ENCODE measurements around the gene RGS6. TPM values are rescaled to one million over a fixed set of nuclear protein-coding genes. Genes with fewer than 3 reads are reported as not detected.

RGS6 gene
- total and polyA plus RNA-seq, 4 donors: 0.21 to 5.4 (median 0.45) TPM

GRCh38 chr14:72256055-72256454, 323.8 kb downstream of the RGS6 start:
- DNase-seq (no peak), ATAC-seq (ENCODE audit: insufficient read depth, low FRiP score) (no peak)
- Histone ChIP-seq H3K4me1 (ENCODE audit: control insufficient read depth in 5 of 5, insufficient read depth in 5 of 5, low read length in 5 of 5) (peaks cover 0 to 2% (median 0%) of the 10 kb centered on the region in 5 donors), H3K9ac (ENCODE audit: insufficient read depth in 1 of 2, low read length in 2 of 2) (no peak overlapping the region), H3K27ac (ENCODE audit: low read depth in 1 of 2, low read length in 1 of 2) (no peak overlapping the region), H3K4me3 (no peak overlapping the region), H3K27me3 (ENCODE audit: control insufficient read depth in 3 of 3, insufficient read depth in 3 of 3, low read length in 2 of 3) (no peaks in the 10 kb centered on the region), H3K36me3 (ENCODE audit: control insufficient read depth in 4 of 4, insufficient read depth in 4 of 4, low read length in 4 of 4) (no peaks in the 10 kb centered on the region), H3K9me3 (ENCODE audit: control insufficient read depth in 4 of 4, insufficient read depth in 3 of 4, low read length in 3 of 4) (peaks cover 0 to 4% (median 2%) of the 10 kb centered on the region in 4 donors)
- 61 to 90% methylated on average over 1 of the region's 1 CpG for WGBS, 2 donors
- TF ChIP-seq CTCF (IDR thresholded peaks at IDR 0.05; ENCODE audit: control extremely low read depth, extremely low read depth): no peak

GRCh38 chr14:72261068-72261467, 328.8 kb downstream of the RGS6 start:
- ATAC-seq (ENCODE audit: insufficient read depth, low FRiP score) (no peak), DNase-seq (no peak)
- Histone ChIP-seq H3K36me3 (ENCODE audit: control insufficient read depth in 4 of 4, insufficient read depth in 4 of 4, low read length in 4 of 4) (no peaks in the 10 kb centered on the region), H3K9me3 (ENCODE audit: control insufficient read depth in 4 of 4, insufficient read depth in 3 of 4, low read length in 3 of 4) (peaks cover 0 to 6% (median under 1%) of the 10 kb centered on the region in 4 donors), H3K27ac (ENCODE audit: low read depth in 1 of 2, low read length in 1 of 2) (no peak overlapping the region), H3K9ac (ENCODE audit: insufficient read depth in 1 of 2, low read length in 2 of 2) (no peak overlapping the region), H3K4me3 (no peak overlapping the region), H3K4me1 (ENCODE audit: control insufficient read depth in 5 of 5, insufficient read depth in 5 of 5, low read length in 5 of 5) (no peaks in the 10 kb centered on the region), H3K27me3 (ENCODE audit: control insufficient read depth in 3 of 3, insufficient read depth in 3 of 3, low read length in 2 of 3) (no peaks in the 10 kb centered on the region)
- WGBS, 2 donors: 84% methylated on average over 4 of the region's 4 CpGs
- TF ChIP-seq CTCF (IDR thresholded peaks at IDR 0.05; ENCODE audit: control extremely low read depth, extremely low read depth): no peak

GRCh38 chr14:72262771-72263170, 330.5 kb downstream of the RGS6 start:
- DNase-seq (no peak), ATAC-seq (ENCODE audit: insufficient read depth, low FRiP score) (no peak)
- Histone ChIP-seq H3K9ac (ENCODE audit: insufficient read depth in 1 of 2, low read length in 2 of 2) (no peak overlapping the region), H3K9me3 (ENCODE audit: control insufficient read depth in 4 of 4, insufficient read depth in 3 of 4, low read length in 3 of 4) (peaks cover 0 to 6% (median 0%) of the 10 kb centered on the region in 4 donors), H3K4me3 (no peak overlapping the region), H3K27me3 (ENCODE audit: control insufficient read depth in 3 of 3, insufficient read depth in 3 of 3, low read length in 2 of 3) (no peaks in the 10 kb centered on the region), H3K4me1 (ENCODE audit: control insufficient read depth in 5 of 5, insufficient read depth in 5 of 5, low read length in 5 of 5) (no peaks in the 10 kb centered on the region), H3K27ac (ENCODE audit: low read depth in 1 of 2, low read length in 1 of 2) (no peak overlapping the region), H3K36me3 (ENCODE audit: control insufficient read depth in 4 of 4, insufficient read depth in 4 of 4, low read length in 4 of 4) (no peaks in the 10 kb centered on the region)
- TF ChIP-seq CTCF (IDR thresholded peaks at IDR 0.05; ENCODE audit: control extremely low read depth, extremely low read depth): no peak
- 83 to 92% methylated on average over 2 of the region's 2 CpGs for WGBS, 2 donors

- Histone ChIP-seq H3K4me1 (ENCODE audit: control insufficient read depth in 5 of 5, insufficient read depth in 5 of 5, low read length in 5 of 5) (no peaks in the 10 kb centered on the region), H3K27ac (ENCODE audit: low read depth in 1 of 2, low read length in 1 of 2) (no peak overlapping the region), H3K27me3 (ENCODE audit: control insufficient read depth in 3 of 3, insufficient read depth in 3 of 3, low read length in 2 of 3) (no peaks in the 10 kb centered on the region), H3K9ac (ENCODE audit: insufficient read depth in 1 of 2, low read length in 2 of 2) (no peak overlapping the region), H3K36me3 (ENCODE audit: control insufficient read depth in 4 of 4, insufficient read depth in 4 of 4, low read length in 4 of 4) (no peaks in the 10 kb centered on the region), H3K4me3 (no peak overlapping the region), H3K9me3 (ENCODE audit: control insufficient read depth in 4 of 4, insufficient read depth in 3 of 4, low read length in 3 of 4) (peaks cover 0 to 6% (median 0%) of the 10 kb centered on the region in 4 donors)
- no peak for TF ChIP-seq CTCF (IDR thresholded peaks at IDR 0.05; ENCODE audit: control extremely low read depth, extremely low read depth)
- WGBS, 2 donors: 42 to 48% methylated on average over 5 of the region's 5 CpGs
- ATAC-seq (ENCODE audit: insufficient read depth, low FRiP score) (no peak), DNase-seq (no peak)
These were observed 332.5 kb downstream of the RGS6 start for GRCh38 chr14:72264716-72265115.

Data from lung (tissue), 12 donors.